ENCODE results near the gene RPL36. TPM values are rescaled to one million over a fixed set of nuclear protein-coding genes. Genes with fewer than 3 reads are reported as not detected.
"Not testable (repeated sequence)": the region's sequence is repeated elsewhere in the genome, so short reads cannot be mapped to it uniquely, and the experiment has no call there.

RPL36 gene
- total and polyA plus RNA-seq, 12 donors = 270 to 1,152 (median 362) TPM

- ATAC-seq = no peak
- peaks cover 0 to 6% (median 2%) of the 10 kb centered on the region in 9 donors for H3K4me1 ChIP-seq
- no peak for TF ChIP-seq CTCF (IDR thresholded peaks at IDR 0.05)
- no peak overlapping the region for H3K27ac ChIP-seq
- H3K36me3 ChIP-seq = peaks cover 7 to 86% (median 56%) of the 10 kb centered on the region in 9 donors
- H3K4me3 ChIP-seq = no peak overlapping the region
- intact Hi-C loops (cut with DNase I) = no loop called here
- no peaks in the 10 kb centered on the region for H3K27me3 ChIP-seq
- 79 to 82% methylated on average over 28 to 30 of the region's 30 CpGs for WGBS, 2 donors
- no peak for DNase-seq
- H3K9me3 ChIP-seq = no peaks in the 10 kb centered on the region
Observed at GRCh38 chr19:5697890-5698634, 8.0 kb downstream of the RPL36 start.

- TF ChIP-seq CTCF (IDR thresholded peaks at IDR 0.05) = no peak
- Histone ChIP-seq H3K27ac (no peak overlapping the region), H3K9me3 (no peaks in the 10 kb centered on the region), H3K4me1 (peaks cover 0 to under 1% (median 0%) of the 10 kb centered on the region in 9 donors), H3K27me3 (no peaks in the 10 kb centered on the region), H3K4me3 (no peak overlapping the region), H3K36me3 (peaks cover 7 to 86% (median 56%) of the 10 kb centered on the region in 9 donors)
- DNase-seq = no peak
- 90 to 91% methylated on average over 38 of the region's 38 CpGs for WGBS, 2 donors
- intact Hi-C loops (cut with DNase I) = no loop called here
- ATAC-seq = no peak
Observed at GRCh38 chr19:5698635-5699422, 8.7 kb downstream of the RPL36 start.

GRCh38 chr19:5700455-5701092, 10.5 kb downstream of the RPL36 start:
- Histone ChIP-seq H3K36me3 (peaks cover 5 to 86% (median 56%) of the 10 kb centered on the region in 9 donors), H3K27me3 (no peaks in the 10 kb centered on the region), H3K27ac (no peak overlapping the region)

GRCh38 chr19:5702053-5702410, 11.9 kb downstream of the RPL36 start:
- H3K4me1 ChIP-seq; H3K9me3 ChIP-seq; H3K27ac ChIP-seq; H3K27me3 ChIP-seq; intact Hi-C loops (cut with DNase I); H3K4me3 ChIP-seq; DNase-seq; ATAC-seq: not testable (repeated sequence)
- 91 to 92% methylated on average over 14 to 17 of the region's 28 CpGs for WGBS, 2 donors
- H3K36me3 ChIP-seq = peaks cover 0 to 86% (median 56%) of the 10 kb centered on the region in 9 donors

More at GRCh38 chr19:5700455-5701092, 10.5 kb downstream of the RPL36 start:
- Histone ChIP-seq H3K4me1 (no peaks in the 10 kb centered on the region), H3K4me3 (no peak overlapping the region), H3K9me3 (no peaks in the 10 kb centered on the region)
- no peak for DNase-seq
- TF ChIP-seq CTCF (IDR thresholded peaks at IDR 0.05) = no peak
- ATAC-seq = no peak
- intact Hi-C loops (cut with DNase I) = no loop called here
- 96 to 97% methylated on average over 22 of the region's 22 CpGs for whole genome bisulfite sequencing, 2 donors

All from heart right ventricle (tissue), 16 donors.